CD4-positive, CD25-positive, alpha-beta regulatory T cell (primary cell): ENCODE results near the gene PRKCA. TPM values are rescaled to one million over a fixed set of nuclear protein-coding genes. Genes with fewer than 3 reads are reported as not detected.

ENCODE experiments used
- ATAC-seq, 2 donors: fragments of 150-1000 bp; cut with Tn5 transposase; one replicate each; pipeline ENCODE4 v1.10.0; 2021; ENCODE audit warnings: low read depth in 2 of 2, moderate number of reproducible peaks in 2 of 2, moderate library complexity in 1 of 2
- DNase-seq, 3 donors: peaks; one replicate each; pipeline versions ENCODE4 v3.0.0 to v3.0.0-alpha.2; 2012 to 2022; ENCODE audit warnings: mixed read lengths in 1 of 3
- H3K27ac ChIP-seq: one replicate; pipeline ENCODE4 v1.7.0; 2013; ENCODE audit warnings: mild to moderate bottlenecking, low read length; ENCODE audit not compliant: insufficient read depth, poor library complexity, severe bottlenecking
- H3K27me3 ChIP-seq: one replicate; pipeline ENCODE4 v1.7.0; 2013; ENCODE audit warnings: low read length; ENCODE audit not compliant: control insufficient read depth, insufficient read depth
- H3K36me3 ChIP-seq: one replicate; pipeline ENCODE4 v1.7.0; 2013; ENCODE audit warnings: mild to moderate bottlenecking, low read length, moderate library complexity; ENCODE audit not compliant: control insufficient read depth, insufficient read depth
- H3K4me1 ChIP-seq: 2 replicates; pipeline ENCODE4 v1.7.0; 2013; ENCODE audit warnings: mild to moderate bottlenecking, low read length; ENCODE audit not compliant: insufficient read depth, control insufficient read depth, poor library complexity, severe bottlenecking
- H3K4me3 ChIP-seq: one replicate; pipeline ENCODE4 v1.7.0; 2013; ENCODE audit warnings: low read depth, mild to moderate bottlenecking, low read length, moderate library complexity
- H3K9me3 ChIP-seq, 2 experiments: 1 replicate in 1 of 2; 2 replicates in 1 of 2; pipeline ENCODE4 v1.7.0; 2013; ENCODE audit warnings: low read length in 2 of 2, mild to moderate bottlenecking in 1 of 2, moderate library complexity in 1 of 2; ENCODE audit not compliant: control insufficient read depth in 2 of 2
- H3K27ac Mint-ChIP-seq, 3 donors: one replicate each; pipeline ENCODE4 v1.8.0; 2020 to 2022; ENCODE audit warnings: mild to moderate bottlenecking in 3 of 3, mixed read lengths in 3 of 3, moderate library complexity in 2 of 3
- H3K27me3 Mint-ChIP-seq: one replicate; pipeline ENCODE4 v1.8.0; 2022; ENCODE audit warnings: mild to moderate bottlenecking, mixed read lengths
- H3K36me3 Mint-ChIP-seq: one replicate; pipeline ENCODE4 v1.8.0; 2020; ENCODE audit warnings: mixed read lengths
- H3K4me1 Mint-ChIP-seq, 4 donors: one replicate each; pipeline ENCODE4 v1.8.0; 2020 to 2022; ENCODE audit warnings: mixed read lengths in 4 of 4, mild to moderate bottlenecking in 1 of 4
- H3K4me3 Mint-ChIP-seq, 4 donors: one replicate each; pipeline ENCODE4 v1.8.0; 2020 to 2022; ENCODE audit warnings: mild to moderate bottlenecking in 4 of 4, mixed read lengths in 4 of 4, moderate library complexity in 3 of 4
- H3K9me3 Mint-ChIP-seq, 7 donors: one replicate each; pipeline ENCODE4 v1.8.0; 2020 to 2022; ENCODE audit warnings: mixed read lengths in 7 of 7, mild to moderate bottlenecking in 3 of 7, moderate library complexity in 2 of 7
- polyA plus RNA-seq, 4 donors: library from polyadenylated mRNA; unstranded; fragments of 300-500 nt; fragmentation: Illumina TruSeq; gene quantifications; one replicate each; pipeline ENCODE4 v1.2.3, GENCODE V29; 2021
- total RNA-seq: library from RNA; stranded (reverse); gene quantifications from one replicate; pipeline ENCODE4 v1.2.3, GENCODE V29; 2022

The PRKCA gene
- total and polyA plus RNA-seq, 5 donors from 2014 or later: 0.60 to 84.0 (median 2.0) TPM

GRCh38 chr17:66276328-66276937, 26.0 kb upstream of the PRKCA start:
- Mint-ChIP-seq H3K27ac (no peak overlapping the region), H3K27me3 (no peaks in the 10 kb centered on the region)

GRCh38 chr17:66277191-66277590, 25.2 kb upstream of the PRKCA start:
- no peak for ATAC-seq
- Histone ChIP-seq H3K4me1 (no peaks in the 10 kb centered on the region), H3K4me3 (no peak overlapping the region), H3K27me3 (no peaks in the 10 kb centered on the region), H3K9me3 (no peaks in the 10 kb centered on the region), H3K36me3 (no peaks in the 10 kb centered on the region), H3K27ac (no peak overlapping the region)
- Mint-ChIP-seq H3K27me3 (no peaks in the 10 kb centered on the region), H3K4me1 (no peaks in the 10 kb centered on the region), H3K9me3 (no peaks in the 10 kb centered on the region), H3K4me3 (no peak overlapping the region), H3K27ac (no peak overlapping the region), H3K36me3 (no peaks in the 10 kb centered on the region)
- DNase-seq: no peak

More at GRCh38 chr17:66276328-66276937, 26.0 kb upstream of the PRKCA start:
- Histone ChIP-seq H3K27me3 (no peaks in the 10 kb centered on the region), H3K9me3 (no peaks in the 10 kb centered on the region), H3K36me3 (no peaks in the 10 kb centered on the region), H3K4me1 (no peaks in the 10 kb centered on the region), H3K27ac (no peak overlapping the region), H3K4me3 (no peak overlapping the region)
- no peaks in the 10 kb centered on the region for H3K9me3 Mint-ChIP-seq
- H3K4me1 Mint-ChIP-seq: no peaks in the 10 kb centered on the region
- DNase-seq (no peak), ATAC-seq (no peak)
- H3K4me3 Mint-ChIP-seq: no peak overlapping the region
- no peaks in the 10 kb centered on the region for H3K36me3 Mint-ChIP-seq

- no peak overlapping the region for H3K4me3 Mint-ChIP-seq
- Histone ChIP-seq H3K4me3 (no peak overlapping the region), H3K27ac (no peak overlapping the region), H3K9me3 (no peaks in the 10 kb centered on the region), H3K36me3 (no peaks in the 10 kb centered on the region), H3K27me3 (no peaks in the 10 kb centered on the region), H3K4me1 (peaks cover 17% of the 10 kb centered on the region)
- no peaks in the 10 kb centered on the region for H3K36me3 Mint-ChIP-seq
- no peak for ATAC-seq
- H3K9me3 Mint-ChIP-seq: no peaks in the 10 kb centered on the region
- H3K27ac Mint-ChIP-seq: peak overlapping the region in 1 of 3 donors; percentile 77
- H3K27me3 Mint-ChIP-seq: peaks cover 7% of the 10 kb centered on the region
- no peak for DNase-seq
- peaks cover 3 to 25% (median 18%) of the 10 kb centered on the region in 4 donors for H3K4me1 Mint-ChIP-seq
Measured at GRCh38 chr17:66281661-66282369, 20.6 kb upstream of the PRKCA start.

GRCh38 chr17:66283296-66283934, 19.0 kb upstream of the PRKCA start:
- H3K4me3 Mint-ChIP-seq: no peak overlapping the region
- H3K9me3 Mint-ChIP-seq: no peaks in the 10 kb centered on the region
- no peak overlapping the region for H3K27ac ChIP-seq
- peaks cover 10% of the 10 kb centered on the region for H3K27me3 Mint-ChIP-seq
- peaks cover 17% of the 10 kb centered on the region for H3K4me1 ChIP-seq
- DNase-seq (no peak), ATAC-seq (no peak)
- no peak overlapping the region for H3K4me3 ChIP-seq
- no peaks in the 10 kb centered on the region for H3K36me3 ChIP-seq
- H3K27ac Mint-ChIP-seq: peak overlapping the region in 1 of 3 donors; percentile 47
- H3K4me1 Mint-ChIP-seq: peaks cover 8 to 37% (median 24%) of the 10 kb centered on the region in 4 donors
- no peaks in the 10 kb centered on the region for H3K36me3 Mint-ChIP-seq
- H3K9me3 ChIP-seq: no peaks in the 10 kb centered on the region
- H3K27me3 ChIP-seq: no peaks in the 10 kb centered on the region

GRCh38 chr17:66283971-66284370, 18.4 kb upstream of the PRKCA start:
- DNase-seq (no peak), ATAC-seq (no peak)
- Histone ChIP-seq H3K27me3 (no peaks in the 10 kb centered on the region), H3K4me1 (peaks cover 17% of the 10 kb centered on the region), H3K27ac (no peak overlapping the region), H3K9me3 (no peaks in the 10 kb centered on the region), H3K36me3 (no peaks in the 10 kb centered on the region), H3K4me3 (no peak overlapping the region)
- Mint-ChIP-seq H3K4me1 (peaks cover 8 to 37% (median 24%) of the 10 kb centered on the region in 4 donors), H3K27me3 (peaks cover 10% of the 10 kb centered on the region), H3K27ac (peak overlapping the region in 2 of 3 donors; percentile 47 to 64), H3K36me3 (no peaks in the 10 kb centered on the region), H3K9me3 (no peaks in the 10 kb centered on the region), H3K4me3 (no peak overlapping the region)

GRCh38 chr17:66285149-66285548, 17.3 kb upstream of the PRKCA start:
- Histone ChIP-seq H3K4me3 (no peak overlapping the region), H3K4me1 (peaks cover 17% of the 10 kb centered on the region), H3K27ac (no peak overlapping the region), H3K27me3 (no peaks in the 10 kb centered on the region), H3K9me3 (no peaks in the 10 kb centered on the region), H3K36me3 (no peaks in the 10 kb centered on the region)
- H3K9me3 Mint-ChIP-seq: no peaks in the 10 kb centered on the region
- DNase-seq (no peak), ATAC-seq (no peak)
- H3K36me3 Mint-ChIP-seq: no peaks in the 10 kb centered on the region
- peaks cover 10% of the 10 kb centered on the region for H3K27me3 Mint-ChIP-seq
- H3K4me3 Mint-ChIP-seq: peak overlapping the region in 2 of 4 donors; percentile 46 to 77
- peak overlapping the region; percentile 43 to 91 (median 49) for H3K27ac Mint-ChIP-seq
- H3K4me1 Mint-ChIP-seq: peaks cover 10 to 38% (median 25%) of the 10 kb centered on the region in 4 donors

- H3K27me3 Mint-ChIP-seq: peaks cover 10% of the 10 kb centered on the region
- no peaks in the 10 kb centered on the region for H3K9me3 Mint-ChIP-seq
- no peak overlapping the region for H3K4me3 ChIP-seq
- H3K4me1 Mint-ChIP-seq: peaks cover 12 to 41% (median 26%) of the 10 kb centered on the region in 4 donors
- H3K27ac ChIP-seq: no peak overlapping the region
- no peaks in the 10 kb centered on the region for H3K9me3 ChIP-seq
- peaks cover 17% of the 10 kb centered on the region for H3K4me1 ChIP-seq
- H3K36me3 Mint-ChIP-seq: no peaks in the 10 kb centered on the region
- H3K4me3 Mint-ChIP-seq: no peak overlapping the region
- DNase-seq (no peak), ATAC-seq (no peak)
- no peaks in the 10 kb centered on the region for H3K36me3 ChIP-seq
- peak overlapping the region in 2 of 3 donors; percentile 49 to 52 for H3K27ac Mint-ChIP-seq
- H3K27me3 ChIP-seq: no peaks in the 10 kb centered on the region
Measured at GRCh38 chr17:66287911-66288310, 14.5 kb upstream of the PRKCA start.
